CD4-positive, CD25-positive, alpha-beta regulatory T cell (primary cell): ENCODE measurements around the gene RPL3. TPM values are rescaled to one million over a fixed set of nuclear protein-coding genes. Genes with fewer than 3 reads are reported as not detected.
A peak's percentile ranks its signal among the peaks of the same experiment; 100 is the strongest.

Experiments used
- ATAC-seq, 2 donors: fragments of 150-1000 bp; cut with Tn5 transposase; one replicate each; pipeline ENCODE4 v1.10.0; 2021; ENCODE audit warnings: low read depth in 2 of 2, moderate number of reproducible peaks in 2 of 2, moderate library complexity in 1 of 2
- DNase-seq, 3 donors: peaks; one replicate each; pipeline versions ENCODE4 v3.0.0 to v3.0.0-alpha.2; 2012 to 2022; ENCODE audit warnings: mixed read lengths in 1 of 3
- H3K27ac ChIP-seq: one replicate; pipeline ENCODE4 v1.7.0; 2013; ENCODE audit warnings: mild to moderate bottlenecking, low read length; ENCODE audit not compliant: insufficient read depth, poor library complexity, severe bottlenecking
- H3K27me3 ChIP-seq: one replicate; pipeline ENCODE4 v1.7.0; 2013; ENCODE audit warnings: low read length; ENCODE audit not compliant: control insufficient read depth, insufficient read depth
- H3K36me3 ChIP-seq: one replicate; pipeline ENCODE4 v1.7.0; 2013; ENCODE audit warnings: mild to moderate bottlenecking, low read length, moderate library complexity; ENCODE audit not compliant: control insufficient read depth, insufficient read depth
- H3K4me1 ChIP-seq: 2 replicates; pipeline ENCODE4 v1.7.0; 2013; ENCODE audit warnings: mild to moderate bottlenecking, low read length; ENCODE audit not compliant: insufficient read depth, control insufficient read depth, poor library complexity, severe bottlenecking
- H3K4me3 ChIP-seq: one replicate; pipeline ENCODE4 v1.7.0; 2013; ENCODE audit warnings: low read depth, mild to moderate bottlenecking, low read length, moderate library complexity
- H3K9me3 ChIP-seq, 2 experiments: 1 replicate in 1 of 2; 2 replicates in 1 of 2; pipeline ENCODE4 v1.7.0; 2013; ENCODE audit warnings: low read length in 2 of 2, mild to moderate bottlenecking in 1 of 2, moderate library complexity in 1 of 2; ENCODE audit not compliant: control insufficient read depth in 2 of 2
- H3K27ac Mint-ChIP-seq, 3 donors: one replicate each; pipeline ENCODE4 v1.8.0; 2020 to 2022; ENCODE audit warnings: mild to moderate bottlenecking in 3 of 3, mixed read lengths in 3 of 3, moderate library complexity in 2 of 3
- H3K27me3 Mint-ChIP-seq: one replicate; pipeline ENCODE4 v1.8.0; 2022; ENCODE audit warnings: mild to moderate bottlenecking, mixed read lengths
- H3K36me3 Mint-ChIP-seq: one replicate; pipeline ENCODE4 v1.8.0; 2020; ENCODE audit warnings: mixed read lengths
- H3K4me1 Mint-ChIP-seq, 4 donors: one replicate each; pipeline ENCODE4 v1.8.0; 2020 to 2022; ENCODE audit warnings: mixed read lengths in 4 of 4, mild to moderate bottlenecking in 1 of 4
- H3K4me3 Mint-ChIP-seq, 4 donors: one replicate each; pipeline ENCODE4 v1.8.0; 2020 to 2022; ENCODE audit warnings: mild to moderate bottlenecking in 4 of 4, mixed read lengths in 4 of 4, moderate library complexity in 3 of 4
- H3K9me3 Mint-ChIP-seq, 7 donors: one replicate each; pipeline ENCODE4 v1.8.0; 2020 to 2022; ENCODE audit warnings: mixed read lengths in 7 of 7, mild to moderate bottlenecking in 3 of 7, moderate library complexity in 2 of 7
- polyA plus RNA-seq, 4 donors: library from polyadenylated mRNA; unstranded; fragments of 300-500 nt; fragmentation: Illumina TruSeq; gene quantifications; one replicate each; pipeline ENCODE4 v1.2.3, GENCODE V29; 2021
- total RNA-seq: library from RNA; stranded (reverse); gene quantifications from one replicate; pipeline ENCODE4 v1.2.3, GENCODE V29; 2022

RPL3 gene
- total and polyA plus RNA-seq, 5 donors from 2014 or later = 1,978 to 4,217 (median 2,589) TPM

GRCh38 chr22:39265143-39265886 lies 54.1 kb downstream of the RPL3 start:
- H3K4me3 Mint-ChIP-seq = no peak overlapping the region
- no peak for DNase-seq
- H3K27ac ChIP-seq = no peak overlapping the region

GRCh38 chr22:39264349-39265038 lies 54.9 kb downstream of the RPL3 start:
- H3K27me3 Mint-ChIP-seq = peaks cover 9% of the 10 kb centered on the region
- H3K4me1 ChIP-seq = no peaks in the 10 kb centered on the region
- no peak overlapping the region for H3K27ac Mint-ChIP-seq
- no peak overlapping the region for H3K4me3 ChIP-seq
- ATAC-seq (peak in 1 of 2 donors; percentile 41), DNase-seq (no peak)
- H3K4me3 Mint-ChIP-seq = no peak overlapping the region
- peaks cover 0 to 6% of the 10 kb centered on the region in 2 experiments for H3K9me3 ChIP-seq
- H3K27me3 ChIP-seq = no peaks in the 10 kb centered on the region
- peaks cover 0 to 7% (median 0%) of the 10 kb centered on the region in 4 donors for H3K4me1 Mint-ChIP-seq
- H3K36me3 ChIP-seq = no peaks in the 10 kb centered on the region
- peaks cover 0 to 7% (median 0%) of the 10 kb centered on the region in 7 donors for H3K9me3 Mint-ChIP-seq
- H3K27ac ChIP-seq = no peak overlapping the region
- peaks cover 6% of the 10 kb centered on the region for H3K36me3 Mint-ChIP-seq

More at GRCh38 chr22:39265143-39265886, 54.1 kb downstream of the RPL3 start:
- Histone ChIP-seq H3K9me3 (peaks cover 0 to 6% of the 10 kb centered on the region in 2 experiments), H3K4me1 (no peaks in the 10 kb centered on the region), H3K4me3 (no peak overlapping the region), H3K36me3 (no peaks in the 10 kb centered on the region), H3K27me3 (no peaks in the 10 kb centered on the region)
- peaks cover 4% of the 10 kb centered on the region for H3K27me3 Mint-ChIP-seq
- peaks cover 6% of the 10 kb centered on the region for H3K36me3 Mint-ChIP-seq
- no peak for ATAC-seq
- H3K9me3 Mint-ChIP-seq = peaks cover 0 to 7% (median 0%) of the 10 kb centered on the region in 7 donors
- no peak overlapping the region for H3K27ac Mint-ChIP-seq
- peaks cover 0 to 7% (median 0%) of the 10 kb centered on the region in 4 donors for H3K4me1 Mint-ChIP-seq

GRCh38 chr22:39263626-39264348 lies 55.6 kb downstream of the RPL3 start:
- H3K4me1 ChIP-seq = no peaks in the 10 kb centered on the region
- peaks cover 0 to 7% (median 0%) of the 10 kb centered on the region in 4 donors for H3K4me1 Mint-ChIP-seq

More at GRCh38 chr22:39263626-39264348, 55.6 kb downstream of the RPL3 start:
- no peaks in the 10 kb centered on the region for H3K36me3 ChIP-seq
- Mint-ChIP-seq H3K27me3 (peaks cover 9% of the 10 kb centered on the region), H3K36me3 (peaks cover 6% of the 10 kb centered on the region), H3K27ac (no peak overlapping the region), H3K9me3 (peaks cover 0 to 7% (median 0%) of the 10 kb centered on the region in 7 donors), H3K4me3 (no peak overlapping the region)
- H3K27ac ChIP-seq = no peak overlapping the region
- peaks cover 0 to 6% of the 10 kb centered on the region in 2 experiments for H3K9me3 ChIP-seq
- H3K4me3 ChIP-seq = no peak overlapping the region
- ATAC-seq (no peak), DNase-seq (no peak)
- no peaks in the 10 kb centered on the region for H3K27me3 ChIP-seq

Other genes starting within 250 kb of the RPL3 start
- 49.0 TPM for gene APOBEC3G, start 242.3 kb downstream of the RPL3 start, total RNA-seq
- gene APOBEC3G, start 242.3 kb downstream of the RPL3 start, polyA plus RNA-seq = 100 to 1,000 TPM in 1 of 4 donors, 10 to 100 TPM in 3; 51.0 to 105 (median 75.6) TPM
- gene APOBEC3H, start 222.4 kb downstream of the RPL3 start, total RNA-seq = 4.9 TPM
- 1 to 10 TPM; 1.7 to 7.8 (median 2.2) TPM for gene APOBEC3H, start 222.4 kb downstream of the RPL3 start, polyA plus RNA-seq
- 102 TPM for gene CBX7, start 166.9 kb downstream of the RPL3 start, total RNA-seq
- 10 to 100 TPM; 27.7 to 44.6 (median 35.4) TPM for gene CBX7, start 166.9 kb downstream of the RPL3 start, polyA plus RNA-seq
- gene PDGFB, start 74.6 kb downstream of the RPL3 start, total RNA-seq = 1.7 TPM
- 1 to 10 TPM in 3 of 4 donors, under 1 TPM in 1; 0.63 to 6.3 (median 4.7) TPM for gene PDGFB, start 74.6 kb downstream of the RPL3 start, polyA plus RNA-seq
- 1.1 TPM for gene SYNGR1, start 30.4 kb upstream of the RPL3 start, total RNA-seq
- gene SYNGR1, start 30.4 kb upstream of the RPL3 start, polyA plus RNA-seq = under 1 TPM; 0.22 to 0.95 (median 0.42) TPM
- 20.2 TPM for gene TAB1, start 80.2 kb upstream of the RPL3 start, total RNA-seq
- gene TAB1, start 80.2 kb upstream of the RPL3 start, polyA plus RNA-seq = 1 to 10 TPM; 2.5 to 6.2 (median 2.8) TPM
- gene MGAT3, start 137.4 kb upstream of the RPL3 start, total RNA-seq = 0.12 TPM
- gene MGAT3, start 137.4 kb upstream of the RPL3 start, polyA plus RNA-seq = not detected
- 16.0 TPM for gene MIEF1, start 182.7 kb upstream of the RPL3 start, total RNA-seq
- gene MIEF1, start 182.7 kb upstream of the RPL3 start, polyA plus RNA-seq = 10 to 100 TPM; 24.0 to 39.8 (median 29.8) TPM
- 246 TPM for gene ATF4, start 200.9 kb upstream of the RPL3 start, total RNA-seq
- 10 to 100 TPM; 58.2 to 75.2 (median 69.1) TPM for gene ATF4, start 200.9 kb upstream of the RPL3 start, polyA plus RNA-seq
- 42.9 TPM for gene RPS19BP1, start 213.1 kb upstream of the RPL3 start, total RNA-seq
- gene RPS19BP1, start 213.1 kb upstream of the RPL3 start, polyA plus RNA-seq = 100 to 1,000 TPM; 102 to 117 (median 110) TPM